Naive thymus-derived CD4-positive, alpha-beta T cell (primary cell): ENCODE results near the gene PRLH. TPM values are rescaled to one million over a fixed set of nuclear protein-coding genes. Genes with fewer than 3 reads are reported as not detected.

Experiments
- ATAC-seq: fragments of 150-1000 bp; cut with Tn5 transposase; 2 replicates; pipeline ENCODE4 v1.10.0; 2021; ENCODE audit warnings: mild to moderate bottlenecking, moderate library complexity
- CTCF ChIA-PET: fragments of 350-600 bp; sonication (Branson Sonifier 250); formaldehyde crosslinking; loops from one replicate; lab custom pipeline; 2021; ENCODE audit warnings: antibody characterized with exemption; lab: Charles Lee
- POLR2A ChIA-PET: fragments of 350-600 bp; sonication (Branson Sonifier 250); formaldehyde crosslinking; loops from one replicate; lab custom pipeline; 2021; ENCODE audit warnings: antibody characterized with exemption, inconsistent platforms; lab: Charles Lee
- DNase-seq, 9 donors: peaks; one replicate each; pipeline versions ENCODE4 v3.0.0 to v3.0.0-alpha.2; 2020 to 2022; ENCODE audit warnings: mixed read lengths in 1 of 9
- H3K27ac ChIP-seq: one replicate; pipeline ENCODE4 v1.7.0; 2013; ENCODE audit warnings: mild to moderate bottlenecking, low read depth, low read length, moderate library complexity
- H3K27me3 ChIP-seq, 2 donors: one replicate each; pipeline ENCODE4 v1.7.0; 2013; ENCODE audit warnings: low read length in 2 of 2, mild to moderate bottlenecking in 2 of 2, moderate library complexity in 2 of 2; ENCODE audit not compliant: control insufficient read depth in 2 of 2, insufficient read depth in 2 of 2
- H3K36me3 ChIP-seq, 3 experiments: 1 replicate in 2 of 3; 2 replicates in 1 of 3; pipeline ENCODE4 v1.7.0; 2013; ENCODE audit warnings: low read length in 3 of 3, mild to moderate bottlenecking in 3 of 3, moderate library complexity in 1 of 3; ENCODE audit not compliant: insufficient read depth in 3 of 3, control insufficient read depth in 2 of 3
- H3K4me1 ChIP-seq, 2 donors: one replicate each; pipeline ENCODE4 v1.7.0; 2013; ENCODE audit warnings: low read length in 2 of 2, mild to moderate bottlenecking in 2 of 2, moderate library complexity in 1 of 2; ENCODE audit not compliant: control insufficient read depth in 2 of 2, insufficient read depth in 2 of 2
- H3K4me3 ChIP-seq: 2 replicates; pipeline ENCODE4 v1.7.0; 2013; ENCODE audit warnings: mild to moderate bottlenecking, low read length
- H3K9me3 ChIP-seq, 3 experiments: 1 replicate in 2 of 3; 2 replicates in 1 of 3; pipeline ENCODE4 v1.7.0; 2013; ENCODE audit warnings: low read length in 3 of 3; ENCODE audit not compliant: control insufficient read depth in 2 of 3
- H3K27ac Mint-ChIP-seq, 9 donors: one replicate each; pipeline ENCODE4 v1.8.0; 2020 to 2022; ENCODE audit warnings: mixed read lengths in 9 of 9, mild to moderate bottlenecking in 8 of 9, moderate library complexity in 5 of 9, inconsistent platforms in 2 of 9
- H3K27me3 Mint-ChIP-seq, 5 donors: one replicate each; pipeline ENCODE4 v1.8.0; 2021 to 2022; ENCODE audit warnings: mixed read lengths in 5 of 5, mild to moderate bottlenecking in 1 of 5
- H3K36me3 Mint-ChIP-seq, 5 donors: one replicate each; pipeline ENCODE4 v1.8.0; 2020 to 2022; ENCODE audit warnings: mixed read lengths in 5 of 5, mild to moderate bottlenecking in 3 of 5, inconsistent platforms in 1 of 5
- H3K4me1 Mint-ChIP-seq, 7 donors: one replicate each; pipeline ENCODE4 v1.8.0; 2020 to 2022; ENCODE audit warnings: mixed read lengths in 7 of 7, mild to moderate bottlenecking in 3 of 7, inconsistent platforms in 1 of 7
- H3K4me3 Mint-ChIP-seq, 10 donors: one replicate each; pipeline ENCODE4 v1.8.0; 2020 to 2022; ENCODE audit warnings: mild to moderate bottlenecking in 10 of 10, mixed read lengths in 10 of 10, moderate library complexity in 6 of 10, inconsistent platforms in 2 of 10
- H3K9me3 Mint-ChIP-seq, 11 donors: one replicate each; pipeline ENCODE4 v1.8.0; 2020 to 2022; ENCODE audit warnings: mixed read lengths in 11 of 11, mild to moderate bottlenecking in 4 of 11, inconsistent platforms in 1 of 11, moderate library complexity in 1 of 11
- intact Hi-C, 2 donors: fragments of 100-400 bp; cut with micrococcal nuclease; formaldehyde crosslinking; loops; one replicate each; pipeline ENCODE4 v1.15.1; 2023
- polyA plus RNA-seq, 2 donors: library from polyadenylated mRNA; unstranded; fragments of 300-500 nt; fragmentation: Illumina TruSeq; gene quantifications; one replicate each; pipeline ENCODE4 v1.2.3, GENCODE V29; 2021
- total RNA-seq, 6 experiments: library from RNA in 5 of 6; stranded (reverse) in 5 of 6; gene quantifications; 1 replicate in 5 of 6; 2 replicates in 1 of 6; pipeline ENCODE4 v1.2.3 and lab custom pipeline; 2021 to 2026

Gene PRLH
- total and polyA plus RNA-seq, 7 experiments from 2014 or later, result not detected

DNA sequence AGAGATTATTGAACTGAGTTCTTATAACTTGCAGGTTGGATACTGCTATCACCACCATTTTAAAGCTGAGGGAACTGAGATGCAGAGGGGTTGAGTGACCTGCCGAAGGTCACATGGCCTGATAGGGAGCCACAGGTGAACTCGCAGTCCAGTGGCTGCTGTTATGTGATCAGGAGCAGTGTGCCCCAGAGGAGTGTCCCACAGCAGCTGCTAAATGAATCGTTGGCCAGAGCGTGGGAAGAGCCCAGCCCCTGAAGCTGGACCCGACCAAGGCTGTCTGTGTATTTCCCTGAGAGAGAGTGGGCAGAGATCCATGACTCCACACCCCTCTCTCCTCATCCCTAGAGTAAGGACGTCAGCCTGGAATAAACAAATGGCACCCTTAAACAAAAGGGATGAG, 26.7 kb upstream of the PRLH start:
- ChIA-PET POLR2A (no interaction called here), CTCF (interaction anchor here (1.2 kb wide), 1 partner anchor 11 kb away, joined by 3 read pairs; no protein-coding TSS in a partner anchor)
- no peak overlapping the region for H3K4me3 ChIP-seq
- H3K4me1 ChIP-seq, result no peaks in the 10 kb centered on the region
- H3K27ac ChIP-seq, result no peak overlapping the region
- Mint-ChIP-seq H3K4me3 (no peak overlapping the region), H3K27ac (no peak overlapping the region), H3K9me3 (no peaks in the 10 kb centered on the region), H3K4me1 (no peaks in the 10 kb centered on the region), H3K27me3 (peaks cover 0 to 11% (median 0%) of the 10 kb centered on the region in 5 donors), H3K36me3 (no peaks in the 10 kb centered on the region)
- DNase-seq (no peak), ATAC-seq (no peak)
- H3K36me3 ChIP-seq, result no peaks in the 10 kb centered on the region
- intact Hi-C loops, result no loop called here
- no peaks in the 10 kb centered on the region for H3K9me3 ChIP-seq
- no peaks in the 10 kb centered on the region for H3K27me3 ChIP-seq

DNA sequence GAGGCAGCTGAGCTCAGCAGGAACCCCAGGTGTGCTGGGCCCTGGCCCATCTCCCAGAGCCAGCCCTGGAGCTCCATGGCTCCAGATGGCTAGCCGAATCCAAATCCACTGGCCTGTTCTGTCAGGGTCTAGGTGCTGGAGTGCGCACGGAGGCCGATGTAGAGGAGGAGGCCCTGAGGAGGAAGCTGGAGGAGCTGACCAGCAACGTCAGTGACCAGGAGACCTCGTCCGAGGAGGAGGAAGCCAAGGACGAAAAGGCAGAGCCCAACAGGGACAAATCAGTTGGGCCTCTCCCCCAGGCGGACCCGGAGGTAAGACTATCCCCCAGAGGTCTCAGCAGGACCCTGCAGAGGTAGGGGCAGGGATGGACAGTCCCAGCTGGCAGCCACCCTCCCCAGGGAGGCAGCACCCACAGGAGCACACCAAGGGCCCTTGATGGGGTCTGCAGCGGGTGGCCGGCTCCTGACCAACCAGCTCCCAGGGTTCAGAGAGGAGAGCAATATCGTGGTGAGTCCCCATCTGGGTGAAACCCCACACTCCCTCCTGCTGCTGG, 26.1 kb upstream of the PRLH start:
- no peaks in the 10 kb centered on the region for H3K36me3 Mint-ChIP-seq
- no peak for DNase-seq
- no peak overlapping the region for H3K4me3 Mint-ChIP-seq
- ATAC-seq, result no peak
- CTCF ChIA-PET, result interaction anchor here (1.2 kb wide), 1 partner anchor 12 kb away, joined by 3 read pairs; no protein-coding TSS in a partner anchor
- POLR2A ChIA-PET, result no interaction called here
- H3K4me3 ChIP-seq, result no peak overlapping the region
- peaks cover 0 to 11% (median 0%) of the 10 kb centered on the region in 5 donors for H3K27me3 Mint-ChIP-seq
- no peaks in the 10 kb centered on the region for H3K27me3 ChIP-seq
- H3K4me1 ChIP-seq, result no peaks in the 10 kb centered on the region
- no peaks in the 10 kb centered on the region for H3K9me3 ChIP-seq
- no peak overlapping the region for H3K27ac Mint-ChIP-seq
- H3K9me3 Mint-ChIP-seq, result no peaks in the 10 kb centered on the region
- H3K4me1 Mint-ChIP-seq, result no peaks in the 10 kb centered on the region
- intact Hi-C loops, result no loop called here
- no peak overlapping the region for H3K27ac ChIP-seq
- H3K36me3 ChIP-seq, result no peaks in the 10 kb centered on the region

DNA sequence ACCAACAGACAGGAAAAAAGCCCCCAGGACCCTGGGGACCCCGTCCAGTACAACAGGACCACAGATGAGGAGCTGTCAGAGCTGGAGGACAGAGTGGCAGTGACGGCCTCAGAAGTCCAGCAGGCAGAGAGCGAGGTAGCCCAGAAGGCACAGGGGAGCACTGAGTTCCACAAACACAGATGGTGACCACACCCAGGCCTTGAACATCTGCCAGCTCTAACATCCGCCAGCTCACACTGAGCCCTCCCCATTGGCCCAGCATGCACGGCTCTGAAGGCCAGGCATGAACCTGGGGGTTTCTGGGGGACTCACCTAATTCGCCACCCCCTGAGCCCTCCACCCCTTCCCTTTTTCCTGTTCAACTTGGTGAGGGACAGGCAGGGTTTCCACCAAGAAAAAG, 25.6 kb upstream of the PRLH start:
- Mint-ChIP-seq H3K36me3 (no peaks in the 10 kb centered on the region), H3K4me3 (no peak overlapping the region), H3K4me1 (no peaks in the 10 kb centered on the region), H3K9me3 (no peaks in the 10 kb centered on the region), H3K27me3 (peaks cover 0 to 11% (median 0%) of the 10 kb centered on the region in 5 donors), H3K27ac (no peak overlapping the region)
- no peaks in the 10 kb centered on the region for H3K4me1 ChIP-seq
- H3K9me3 ChIP-seq, result no peaks in the 10 kb centered on the region
- ChIA-PET CTCF (no interaction called here), POLR2A (no interaction called here)
- intact Hi-C loops, result no loop called here
- H3K36me3 ChIP-seq, result no peaks in the 10 kb centered on the region
- ATAC-seq, result no peak
- H3K27ac ChIP-seq, result no peak overlapping the region
- no peak overlapping the region for H3K4me3 ChIP-seq
- no peaks in the 10 kb centered on the region for H3K27me3 ChIP-seq
- no peak for DNase-seq

DNA sequence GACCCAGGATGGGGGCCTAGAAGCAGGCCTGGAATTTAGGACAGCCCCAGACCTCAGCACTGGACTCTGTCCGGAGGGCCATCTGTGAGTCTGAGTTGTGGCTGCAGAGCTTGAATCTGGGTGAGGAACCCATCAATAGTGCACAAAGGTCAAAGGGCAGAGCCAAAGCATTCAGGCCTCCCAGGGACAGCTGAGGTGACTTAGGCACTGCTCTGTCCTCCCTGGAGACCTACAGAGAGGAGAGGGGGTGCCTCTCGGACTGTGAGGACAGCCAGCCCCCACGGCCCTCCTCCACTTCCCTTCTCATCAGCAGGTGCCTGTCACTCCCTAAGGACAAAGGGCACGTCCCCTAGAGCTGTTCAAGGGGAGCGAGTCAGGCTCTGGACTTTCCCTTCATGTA, 25.1 kb upstream of the PRLH start:
- H3K27ac Mint-ChIP-seq, result no peak overlapping the region
- H3K36me3 Mint-ChIP-seq, result no peaks in the 10 kb centered on the region
- no peaks in the 10 kb centered on the region for H3K27me3 ChIP-seq
- no peak for DNase-seq
- intact Hi-C loops, result no loop called here
- H3K4me1 Mint-ChIP-seq, result no peaks in the 10 kb centered on the region
- ChIA-PET POLR2A (no interaction called here), CTCF (no interaction called here)
- no peak for ATAC-seq
- H3K4me3 Mint-ChIP-seq, result no peak overlapping the region
- H3K9me3 Mint-ChIP-seq, result no peaks in the 10 kb centered on the region
- H3K36me3 ChIP-seq, result no peaks in the 10 kb centered on the region
- H3K9me3 ChIP-seq, result no peaks in the 10 kb centered on the region
- H3K4me3 ChIP-seq, result no peak overlapping the region
- H3K27ac ChIP-seq, result no peak overlapping the region
- H3K4me1 ChIP-seq, result no peaks in the 10 kb centered on the region
- peaks cover 0 to 11% (median 0%) of the 10 kb centered on the region in 5 donors for H3K27me3 Mint-ChIP-seq

DNA sequence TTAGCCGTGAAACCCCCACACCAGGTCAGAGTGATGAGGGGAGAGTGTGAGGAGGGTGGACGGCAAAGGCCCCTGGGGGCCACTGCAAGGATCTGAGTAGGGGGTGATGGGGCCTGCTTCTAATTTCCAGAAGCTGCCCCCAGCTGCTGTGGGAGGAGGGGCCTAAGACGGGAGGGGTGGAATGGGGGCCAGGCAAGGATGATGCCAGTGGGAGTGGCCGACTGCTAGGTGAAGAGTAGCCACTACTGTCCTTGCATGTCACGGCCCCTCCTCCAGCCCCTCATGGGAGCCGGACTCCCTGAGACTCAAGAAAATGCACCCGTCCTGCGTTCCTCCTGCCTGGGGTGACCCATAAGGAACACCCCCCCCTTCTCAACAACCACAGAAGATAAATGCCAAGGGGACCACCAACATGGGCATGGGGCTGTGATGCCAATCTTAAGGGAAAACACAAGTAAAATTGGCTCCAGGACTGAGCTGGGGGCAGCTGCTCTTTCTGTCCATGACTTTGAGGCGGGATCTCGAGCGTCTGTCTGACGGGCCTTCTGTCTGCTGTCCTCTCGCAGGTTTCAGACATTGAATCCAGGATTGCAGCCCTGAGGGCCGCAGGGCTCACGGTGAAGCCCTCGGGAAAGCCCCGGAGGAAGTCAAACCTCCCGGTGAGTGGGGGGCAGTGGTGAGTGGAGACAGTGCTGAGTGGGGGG, 24.2 kb upstream of the PRLH start:
- Histone ChIP-seq H3K4me1 (no peaks in the 10 kb centered on the region), H3K36me3 (no peaks in the 10 kb centered on the region), H3K27ac (no peak overlapping the region), H3K27me3 (no peaks in the 10 kb centered on the region), H3K4me3 (no peak overlapping the region), H3K9me3 (no peaks in the 10 kb centered on the region)
- Mint-ChIP-seq H3K9me3 (no peaks in the 10 kb centered on the region), H3K27me3 (peaks cover 0 to 11% (median 4%) of the 10 kb centered on the region in 5 donors), H3K4me3 (no peak overlapping the region), H3K4me1 (no peaks in the 10 kb centered on the region), H3K36me3 (no peaks in the 10 kb centered on the region), H3K27ac (no peak overlapping the region)
- CTCF ChIA-PET, result interaction anchor here (0.7 kb wide), 1 partner anchor 438 kb away, joined by 4 read pairs; no protein-coding TSS in a partner anchor
- POLR2A ChIA-PET, result no interaction called here
- ATAC-seq (no peak), DNase-seq (no peak)
- intact Hi-C loops, result no loop called here

DNA sequence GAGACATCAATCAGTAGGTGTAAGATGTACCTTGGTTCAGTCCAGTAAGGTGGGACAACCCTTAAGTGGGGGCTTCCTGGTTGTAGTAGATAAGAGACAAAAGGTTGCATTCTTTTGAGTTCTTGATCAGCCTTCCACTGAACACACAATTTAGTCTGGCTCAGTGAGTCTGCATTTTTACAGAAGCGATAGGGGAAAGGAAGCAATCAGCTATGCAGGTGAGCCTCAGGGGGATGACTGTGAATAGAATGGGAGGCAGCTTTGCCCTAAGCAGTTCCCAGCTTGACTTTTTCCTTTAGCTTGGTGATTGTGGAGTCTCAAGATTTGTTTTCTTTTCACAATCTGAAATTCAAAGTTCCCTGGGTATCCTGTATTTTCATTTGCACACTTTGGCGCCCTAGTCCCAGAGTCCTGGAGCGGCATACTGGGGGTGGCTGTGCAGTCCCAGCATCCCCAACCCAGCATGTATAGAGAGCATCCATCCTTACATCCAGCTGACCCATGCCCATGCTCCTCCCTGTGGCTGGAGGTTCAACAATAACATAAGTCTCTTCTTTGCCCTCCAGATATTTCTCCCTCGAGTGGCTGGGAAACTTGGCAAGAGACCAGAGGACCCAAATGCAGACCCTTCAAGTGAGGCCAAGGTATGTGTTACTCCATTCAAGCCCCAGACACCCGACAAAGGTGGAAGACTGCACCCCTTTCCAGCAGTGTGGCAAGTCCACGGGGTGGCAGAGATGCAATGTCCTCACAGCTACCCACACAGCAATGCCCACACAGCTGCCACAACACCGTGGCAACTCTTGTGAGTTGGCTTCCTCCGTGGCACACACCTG, 20.1 kb upstream of the PRLH start:
- ChIA-PET POLR2A (no interaction called here), CTCF (no interaction called here)
- H3K4me3 Mint-ChIP-seq, result no peak overlapping the region
- no peak overlapping the region for H3K4me3 ChIP-seq
- no peaks in the 10 kb centered on the region for H3K27me3 ChIP-seq
- H3K27me3 Mint-ChIP-seq, result peaks cover 0 to 7% (median 0%) of the 10 kb centered on the region in 5 donors
- H3K27ac Mint-ChIP-seq, result no peak overlapping the region
- no peaks in the 10 kb centered on the region for H3K36me3 ChIP-seq
- no peaks in the 10 kb centered on the region for H3K4me1 ChIP-seq
- ATAC-seq (no peak), DNase-seq (no peak)
- intact Hi-C loops, result no loop called here
- no peaks in the 10 kb centered on the region for H3K4me1 Mint-ChIP-seq
- no peaks in the 10 kb centered on the region for H3K9me3 ChIP-seq
- H3K36me3 Mint-ChIP-seq, result no peaks in the 10 kb centered on the region
- H3K9me3 Mint-ChIP-seq, result no peaks in the 10 kb centered on the region
- no peak overlapping the region for H3K27ac ChIP-seq
